CD14-positive monocyte (primary cell): ENCODE results near the gene CCNL2. TPM values are rescaled to one million over a fixed set of nuclear protein-coding genes. Genes with fewer than 3 reads are reported as not detected.
"Not testable (repeated sequence)": the region's sequence is repeated elsewhere in the genome, so short reads cannot be mapped to it uniquely, and the experiment has no call there.

Experiments
- DNase-seq, 3 donors: peaks; one replicate each; pipeline ENCODE4 v3.0.0-alpha.2; 2011 to 2022
- H2AFZ ChIP-seq: 2 replicates; pipeline ENCODE4 v1.6.0; 2012; ENCODE audit warnings: mild to moderate bottlenecking, low read depth, low read length, inconsistent platforms; ENCODE audit not compliant: insufficient read depth, poor library complexity, severe bottlenecking
- H3K27ac ChIP-seq, 2 donors: 1 replicate in 1 of 2; 2 replicates in 1 of 2; pipeline ENCODE4 v1.5.1; 2012 to 2013; ENCODE audit warnings: low read length in 2 of 2, control low read depth in 1 of 2, inconsistent platforms in 1 of 2, low read depth in 1 of 2, mild to moderate bottlenecking in 1 of 2
- H3K27me3 ChIP-seq, 2 donors: one replicate each; pipeline versions ENCODE4 v1.6.0 to v1.6.1; 2011 to 2013; ENCODE audit warnings: low read length in 2 of 2; ENCODE audit not compliant: control insufficient read depth in 2 of 2, insufficient read depth in 2 of 2
- H3K36me3 ChIP-seq, 2 donors: replicated peaks in 1 of 2; 1 replicate in 1 of 2; 2 replicates in 1 of 2; pipeline versions ENCODE4 v1.5.1 to v1.6.1; 2012 to 2013; ENCODE audit warnings: low read length in 2 of 2, control low read depth in 1 of 2, inconsistent platforms in 1 of 2, mild to moderate bottlenecking in 1 of 2; ENCODE audit not compliant: insufficient read depth in 2 of 2, control insufficient read depth in 1 of 2
- H3K4me1 ChIP-seq, 2 donors: 1 replicate in 1 of 2; 2 replicates in 1 of 2; pipeline versions ENCODE4 v1.5.1 to v1.6.1; 2012 to 2013; ENCODE audit warnings: low read length in 2 of 2, control low read depth in 1 of 2, inconsistent platforms in 1 of 2, mild to moderate bottlenecking in 1 of 2, moderate library complexity in 1 of 2; ENCODE audit not compliant: insufficient read depth in 2 of 2, control insufficient read depth in 1 of 2
- H3K4me2 ChIP-seq: replicated peaks from 2 replicates; pipeline ENCODE3; 2012; ENCODE audit warnings: low read length, moderate library complexity, mild to moderate bottlenecking; ENCODE audit not compliant: poor library complexity, severe bottlenecking; ENCODE audit errors: extremely low read depth
- H3K4me3 ChIP-seq, 3 experiments: fragments of 200-600 bp in 1 of 3; sonication (generic) in 1 of 3; replicated peaks in 1 of 3; 1 replicate in 2 of 3; 2 replicates in 1 of 3; pipeline ENCODE4 v1.5.1; 2011 to 2013; ENCODE audit warnings: low read length in 3 of 3, mild to moderate bottlenecking in 3 of 3, control low read depth in 2 of 3, low read depth in 2 of 3, inconsistent platforms in 1 of 3, moderate library complexity in 1 of 3
- H3K79me2 ChIP-seq: 2 replicates; pipeline ENCODE4 v1.6.0; 2012; ENCODE audit warnings: mild to moderate bottlenecking, control low read depth, inconsistent platforms, low read length, moderate library complexity; ENCODE audit not compliant: insufficient read depth
- H3K9ac ChIP-seq: 2 replicates; pipeline ENCODE4 v1.6.0; 2017; ENCODE audit warnings: low read length, mild to moderate bottlenecking; ENCODE audit not compliant: insufficient read depth, poor library complexity, severe bottlenecking
- H3K9me3 ChIP-seq, 2 donors: replicated peaks in 1 of 2; 1 replicate in 1 of 2; 2 replicates in 1 of 2; pipeline versions ENCODE4 v1.5.1 to v1.6.1; 2012 to 2013; ENCODE audit warnings: low read length in 2 of 2, control low read depth in 1 of 2; ENCODE audit not compliant: control insufficient read depth in 1 of 2, insufficient read depth in 1 of 2
- H4K20me1 ChIP-seq: 2 replicates; pipeline ENCODE4 v1.6.0; 2012; ENCODE audit warnings: mild to moderate bottlenecking, low read length, control low read depth, moderate library complexity; ENCODE audit not compliant: insufficient read depth
- H3K27ac Mint-ChIP-seq, 7 donors: one replicate each; pipeline ENCODE4 v1.8.0; 2020; ENCODE audit warnings: mild to moderate bottlenecking in 7 of 7, mixed read lengths in 7 of 7, moderate library complexity in 6 of 7, inconsistent platforms in 2 of 7
- H3K27me3 Mint-ChIP-seq, 3 donors: one replicate each; pipeline ENCODE4 v1.8.0; 2021 to 2022; ENCODE audit warnings: low read depth in 3 of 3, mild to moderate bottlenecking in 3 of 3, mixed read lengths in 3 of 3, moderate library complexity in 3 of 3, inconsistent platforms in 1 of 3
- H3K36me3 Mint-ChIP-seq, 2 donors: one replicate each; pipeline ENCODE4 v1.8.0; 2020; ENCODE audit warnings: mixed read lengths in 2 of 2, inconsistent platforms in 1 of 2, mild to moderate bottlenecking in 1 of 2
- H3K4me1 Mint-ChIP-seq: one replicate; pipeline ENCODE4 v1.8.0; 2020; ENCODE audit warnings: mild to moderate bottlenecking, mixed read lengths
- H3K4me3 Mint-ChIP-seq, 2 donors: one replicate each; pipeline ENCODE4 v1.8.0; 2020; ENCODE audit warnings: mild to moderate bottlenecking in 2 of 2, mixed read lengths in 2 of 2, moderate library complexity in 1 of 2
- H3K9me3 Mint-ChIP-seq, 7 donors: one replicate each; pipeline ENCODE4 v1.8.0; 2020 to 2022; ENCODE audit warnings: mixed read lengths in 7 of 7, mild to moderate bottlenecking in 6 of 7, moderate library complexity in 6 of 7, inconsistent platforms in 2 of 7
- CTCF ChIP-seq: fragments of 200-600 bp; IDR thresholded peaks from one replicate; pipeline ENCODE4 v1.8.0; 2022; ENCODE audit warnings: antibody characterized with exemption, mild to moderate bottlenecking
- WGBS: methylation state at CpG from one replicate; pipeline ENCODE4 v1.1.5; 2013; ENCODE audit warnings: missing lambda C conversion rate; ENCODE audit not compliant: insufficient coverage; 5-methylcytosine and 5-hydroxymethylcytosine counted together
- intact Hi-C, 2 donors: fragments of 100-400 bp; cut with micrococcal nuclease; formaldehyde crosslinking; loops; one replicate each; pipeline versions ENCODE4 v1.15.0 to v1.15.1; 2023
- polyA plus RNA-seq, 3 donors: library from polyadenylated mRNA; depleted of rRNA in 1 of 3; unstranded in 2 of 3; stranded (reverse) in 1 of 3; fragments of 300-500 nt in 2 of 3; fragments of >200 nt in 1 of 3; fragmentation: Illumina TruSeq in 2 of 3; gene quantifications; 1 replicate in 2 of 3; 2 replicates in 1 of 3; pipeline ENCODE4 v1.2.3, GENCODE V29; 2012 to 2021

CCNL2 gene
- polyA plus RNA-seq, 3 donors: 8.6 to 178 (median 10.4) TPM

- DNase-seq: no peak
- H3K9me3 Mint-ChIP-seq: peaks cover 0 to 5% (median 0%) of the 10 kb centered on the region in 7 donors
- Histone ChIP-seq H3K27me3 (peaks cover 8 to 57% of the 10 kb centered on the region in 2 donors), H3K79me2 (no peaks in the 10 kb centered on the region), H3K36me3 (no peaks in the 10 kb centered on the region), H3K4me1 (peaks cover 0 to 3% of the 10 kb centered on the region in 2 donors), H2AFZ (no peak overlapping the region), H3K27ac (no peak overlapping the region), H4K20me1 (no peaks in the 10 kb centered on the region), H3K4me2 (no peak overlapping the region), H3K4me3 (no peak overlapping the region), H3K9ac (no peak overlapping the region), H3K9me3 (peaks cover 0 to 6% of the 10 kb centered on the region in 2 donors)
- no peaks in the 10 kb centered on the region for H3K4me1 Mint-ChIP-seq
- 88% methylated on average over 5 of the region's 6 CpGs for WGBS
- no peak overlapping the region for H3K27ac Mint-ChIP-seq
- peaks cover 47 to 96% (median 60%) of the 10 kb centered on the region in 3 donors for H3K27me3 Mint-ChIP-seq
- TF ChIP-seq CTCF: no peak
- intact Hi-C loops: no loop called here
- H3K4me3 Mint-ChIP-seq: no peak overlapping the region
- H3K36me3 Mint-ChIP-seq: no peaks in the 10 kb centered on the region
Measured at GRCh38 chr1:1429671-1430073, 30.5 kb upstream of the CCNL2 start.

- H2AFZ ChIP-seq, H3K9me3 ChIP-seq, H3K9me3 Mint-ChIP-seq, intact Hi-C loops, H3K4me1 Mint-ChIP-seq, H3K36me3 ChIP-seq, H3K4me3 Mint-ChIP-seq, H3K4me3 ChIP-seq, H3K27ac ChIP-seq, H3K79me2 ChIP-seq, H4K20me1 ChIP-seq, H3K27ac Mint-ChIP-seq, H3K9ac ChIP-seq, H3K4me1 ChIP-seq, H3K4me2 ChIP-seq, H3K36me3 Mint-ChIP-seq, DNase-seq: not testable (repeated sequence)
- peaks cover 2 to 50% of the 10 kb centered on the region in 2 donors for H3K27me3 ChIP-seq
- 77% methylated on average over 3 of the region's 6 CpGs for WGBS
- H3K27me3 Mint-ChIP-seq: peaks cover 43 to 91% (median 54%) of the 10 kb centered on the region in 3 donors
Measured at GRCh38 chr1:1428967-1429366, 29.8 kb upstream of the CCNL2 start.
